Stimulated activated naive CD8-positive, alpha-beta T cell treated with anti-CD3 and anti-CD28 coated beads, Interleukin-15, amount 100 ng/mL, for 72 hours (primary cell): ENCODE measurements around the gene NLRP1.
"Not testable (repeated sequence)": the region's sequence is repeated elsewhere in the genome, so short reads cannot be mapped to it uniquely, and the experiment has no call there.

Source experiments
- ATAC-seq: fragments of 150-1000 bp; cut with Tn5 transposase; 2 replicates; pipeline ENCODE4 v1.10.0; 2021; ENCODE audit warnings: mild to moderate bottlenecking, moderate library complexity
- DNase-seq, 2 donors: peaks; one replicate each; pipeline ENCODE4 v3.0.0; 2021 to 2022
- H3K27ac Mint-ChIP-seq, 2 donors: one replicate each; pipeline ENCODE4 v1.8.0; 2022; ENCODE audit warnings: mild to moderate bottlenecking in 2 of 2, mixed read lengths in 2 of 2, moderate library complexity in 2 of 2
- H3K27me3 Mint-ChIP-seq: one replicate; pipeline ENCODE4 v1.8.0; 2022; ENCODE audit warnings: mixed read lengths
- H3K4me1 Mint-ChIP-seq: one replicate; pipeline ENCODE4 v1.8.0; 2022; ENCODE audit warnings: mild to moderate bottlenecking, mixed read lengths
- H3K4me3 Mint-ChIP-seq, 2 donors: one replicate each; pipeline ENCODE4 v1.8.0; 2022; ENCODE audit warnings: mild to moderate bottlenecking in 2 of 2, mixed read lengths in 2 of 2, moderate library complexity in 1 of 2
- H3K9me3 Mint-ChIP-seq, 2 donors: one replicate each; pipeline ENCODE4 v1.8.0; 2022; ENCODE audit warnings: mixed read lengths in 2 of 2

Gene NLRP1

DNA sequence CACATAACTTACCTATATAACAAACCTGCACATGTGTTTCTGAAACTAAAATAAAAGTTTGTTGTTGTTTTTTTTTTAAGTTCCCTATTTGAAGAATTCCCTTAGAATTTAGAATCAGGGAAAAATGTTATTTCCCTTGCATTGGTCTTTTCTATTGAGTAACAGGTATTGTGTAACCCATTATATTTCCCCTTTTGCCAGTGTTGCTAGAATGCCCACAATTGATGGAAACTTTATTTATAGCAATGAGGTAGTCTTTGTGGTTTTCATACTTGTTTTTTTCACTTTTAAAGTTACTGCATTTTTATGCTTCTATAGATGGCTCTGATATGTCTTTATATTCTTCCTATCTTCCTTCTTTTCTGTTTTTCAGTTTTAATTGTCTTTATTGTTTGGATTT, 3.9 kb downstream of the NLRP1 start:
- no peaks in the 10 kb centered on the region for H3K9me3 Mint-ChIP-seq
- DNase-seq (no peak), ATAC-seq (no peak)
- H3K27ac Mint-ChIP-seq: no peak overlapping the region
- no peak overlapping the region for H3K4me3 Mint-ChIP-seq
- H3K4me1 Mint-ChIP-seq: peaks cover 63% of the 10 kb centered on the region
- no peaks in the 10 kb centered on the region for H3K27me3 Mint-ChIP-seq

DNA sequence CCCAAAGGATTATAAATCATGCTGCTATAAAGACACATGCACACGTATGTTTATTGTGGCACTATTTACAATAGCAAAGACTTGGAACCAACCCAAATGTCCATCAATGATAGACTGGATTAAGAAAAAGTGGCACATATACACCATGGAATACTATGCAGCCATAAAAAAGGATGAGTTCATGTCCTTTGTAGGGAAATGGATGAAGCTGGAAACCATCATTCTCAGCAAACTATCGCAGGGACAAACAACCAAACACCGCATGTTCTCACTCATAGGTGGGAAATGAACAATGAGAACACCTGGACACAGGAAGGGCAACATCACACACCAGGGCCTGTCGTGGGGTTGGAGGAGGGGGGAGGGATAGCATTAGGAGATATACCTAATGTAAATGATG, 5.5 kb downstream of the NLRP1 start:
- H3K9me3 Mint-ChIP-seq, H3K27ac Mint-ChIP-seq, H3K4me3 Mint-ChIP-seq, DNase-seq, ATAC-seq, H3K27me3 Mint-ChIP-seq: not testable (repeated sequence)
- peaks cover 53% of the 10 kb centered on the region for H3K4me1 Mint-ChIP-seq

DNA sequence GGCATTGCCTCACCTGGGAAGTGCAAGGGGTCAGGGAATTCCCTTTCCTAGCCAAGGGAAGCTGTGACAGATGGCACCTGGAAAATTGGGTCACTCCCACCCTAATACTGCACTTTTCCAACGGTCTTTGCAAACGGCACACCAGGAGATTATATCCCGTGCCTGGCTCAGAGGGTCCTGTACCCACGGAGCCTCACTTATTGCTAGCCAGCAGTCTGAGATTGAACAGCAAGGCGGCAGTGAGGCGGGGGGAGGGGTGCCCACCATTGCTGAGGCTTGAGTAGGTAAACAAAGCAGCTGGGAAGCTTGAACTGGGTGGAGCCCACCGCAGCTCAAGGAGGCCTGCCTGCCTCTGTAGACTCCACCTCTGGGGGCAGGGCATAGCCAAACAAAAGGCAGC, 11.3 kb downstream of the NLRP1 start:
- H3K9me3 Mint-ChIP-seq, H3K27ac Mint-ChIP-seq, DNase-seq, H3K27me3 Mint-ChIP-seq, H3K4me3 Mint-ChIP-seq, ATAC-seq: not testable (repeated sequence)
- H3K4me1 Mint-ChIP-seq: peaks cover 39% of the 10 kb centered on the region

DNA sequence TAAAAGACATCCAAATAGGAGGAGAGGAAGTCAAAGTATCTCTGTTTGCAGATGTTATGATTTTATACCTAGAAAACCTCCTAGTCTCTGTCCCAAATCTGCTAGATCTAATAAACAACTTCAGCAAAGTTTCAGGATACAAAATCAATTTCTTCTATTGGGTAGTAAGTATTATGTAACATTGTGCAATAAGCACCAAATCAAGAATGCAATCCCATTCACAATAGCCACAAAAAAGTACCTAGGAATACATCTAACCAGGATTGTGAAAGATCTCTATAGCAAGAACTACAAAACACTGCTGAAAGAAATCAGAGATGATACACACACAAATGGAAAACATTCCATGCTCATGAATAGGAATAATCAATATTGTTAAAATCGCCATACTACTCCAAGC, 13.0 kb downstream of the NLRP1 start:
- Mint-ChIP-seq H3K4me1 (peaks cover 30% of the 10 kb centered on the region), H3K27ac (no peak overlapping the region), H3K4me3 (no peak overlapping the region), H3K27me3 (no peaks in the 10 kb centered on the region), H3K9me3 (peaks cover 4% of the 10 kb centered on the region in 2 donors)
- ATAC-seq (no peak), DNase-seq (no peak)

DNA sequence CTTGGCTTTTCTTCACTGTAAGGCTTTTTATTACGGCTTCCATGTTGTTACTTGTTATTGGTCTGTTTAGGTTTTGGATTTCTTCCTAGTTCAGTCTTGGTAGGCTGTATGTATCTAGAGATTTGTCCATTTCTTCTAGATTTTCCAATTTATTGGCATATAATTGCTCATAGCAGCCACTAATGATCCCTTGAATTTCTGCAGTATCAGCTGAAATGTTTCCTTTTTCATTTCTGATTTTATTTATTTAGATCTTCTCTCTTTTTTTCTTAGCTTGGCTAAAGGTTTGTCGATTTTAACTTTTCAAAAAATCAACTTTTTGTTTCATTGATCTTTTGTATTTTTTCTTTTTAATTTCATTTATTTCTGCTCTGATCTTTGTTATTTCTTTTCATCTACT, 18.5 kb downstream of the NLRP1 start:
- no peaks in the 10 kb centered on the region for H3K9me3 Mint-ChIP-seq
- no peaks in the 10 kb centered on the region for H3K27me3 Mint-ChIP-seq
- peaks cover 46% of the 10 kb centered on the region for H3K4me1 Mint-ChIP-seq
- no peak for ATAC-seq
- no peak overlapping the region for H3K4me3 Mint-ChIP-seq
- no peak for DNase-seq
- no peak overlapping the region for H3K27ac Mint-ChIP-seq

DNA sequence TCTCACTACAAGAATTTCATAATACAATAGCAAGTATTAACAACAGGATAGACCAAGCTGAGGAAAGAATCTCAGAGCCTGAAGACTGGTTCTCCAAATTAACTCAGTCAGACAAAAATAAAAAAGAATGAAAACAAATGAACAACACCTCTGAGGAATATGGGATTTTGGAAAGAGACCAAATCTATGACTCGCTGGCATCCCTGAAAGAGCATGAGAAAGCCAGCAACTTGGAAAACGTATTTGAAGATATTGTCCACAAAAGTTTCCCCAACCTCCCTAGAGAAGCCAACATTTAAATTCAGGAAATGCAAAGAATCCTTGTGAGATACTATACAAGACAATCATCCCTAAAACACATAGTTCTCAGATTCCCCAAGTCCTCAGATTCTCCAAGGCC, 20.9 kb downstream of the NLRP1 start:
- Mint-ChIP-seq H3K4me3 (peak overlapping the region in 1 of 2 donors; percentile 37), H3K27me3 (no peaks in the 10 kb centered on the region), H3K9me3 (no peaks in the 10 kb centered on the region), H3K4me1 (peaks cover 37% of the 10 kb centered on the region), H3K27ac (peak overlapping the region in 1 of 2 donors; percentile 22)
- DNase-seq (no peak), ATAC-seq (no peak)

DNA sequence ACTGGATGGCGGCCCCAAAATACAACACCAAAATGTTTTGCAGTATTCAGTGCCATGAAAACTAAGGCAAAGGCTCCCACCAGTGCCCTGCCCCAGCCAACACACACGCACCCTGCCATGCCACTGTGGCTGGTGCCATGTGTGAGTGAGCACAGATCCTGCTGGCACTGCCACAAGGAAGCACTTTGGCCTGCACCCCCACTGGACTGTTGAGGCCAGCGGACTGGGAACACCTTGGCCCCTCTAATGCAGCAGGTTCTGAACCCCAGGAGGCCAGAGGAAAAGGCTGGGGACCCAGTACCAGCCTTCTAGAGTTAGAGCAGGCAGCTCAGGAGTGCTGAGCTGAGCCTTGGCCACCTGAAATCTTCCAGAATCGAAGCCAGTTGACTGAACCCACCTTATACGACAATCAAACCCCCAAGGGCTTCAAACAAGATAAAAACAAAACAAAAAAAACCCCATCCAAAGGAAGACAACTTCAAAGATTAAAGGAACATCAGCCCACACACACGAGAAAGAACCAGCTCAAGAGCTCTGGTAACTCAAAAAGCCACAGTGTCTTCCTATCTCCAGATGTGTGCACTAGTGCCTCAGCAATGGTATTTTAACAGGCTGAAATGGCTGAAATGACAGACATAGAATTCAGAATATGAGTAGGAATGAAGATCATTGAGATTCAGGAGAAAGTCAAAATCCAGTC, 21.5 kb downstream of the NLRP1 start:
- H3K27me3 Mint-ChIP-seq: no peaks in the 10 kb centered on the region
- peak overlapping the region in 1 of 2 donors; percentile 37 for H3K4me3 Mint-ChIP-seq
- H3K27ac Mint-ChIP-seq: peak overlapping the region in 1 of 2 donors; percentile 22
- peak; percentile 66 for ATAC-seq
- peaks cover 38% of the 10 kb centered on the region for H3K4me1 Mint-ChIP-seq
- no peaks in the 10 kb centered on the region for H3K9me3 Mint-ChIP-seq
- no peak for DNase-seq

DNA sequence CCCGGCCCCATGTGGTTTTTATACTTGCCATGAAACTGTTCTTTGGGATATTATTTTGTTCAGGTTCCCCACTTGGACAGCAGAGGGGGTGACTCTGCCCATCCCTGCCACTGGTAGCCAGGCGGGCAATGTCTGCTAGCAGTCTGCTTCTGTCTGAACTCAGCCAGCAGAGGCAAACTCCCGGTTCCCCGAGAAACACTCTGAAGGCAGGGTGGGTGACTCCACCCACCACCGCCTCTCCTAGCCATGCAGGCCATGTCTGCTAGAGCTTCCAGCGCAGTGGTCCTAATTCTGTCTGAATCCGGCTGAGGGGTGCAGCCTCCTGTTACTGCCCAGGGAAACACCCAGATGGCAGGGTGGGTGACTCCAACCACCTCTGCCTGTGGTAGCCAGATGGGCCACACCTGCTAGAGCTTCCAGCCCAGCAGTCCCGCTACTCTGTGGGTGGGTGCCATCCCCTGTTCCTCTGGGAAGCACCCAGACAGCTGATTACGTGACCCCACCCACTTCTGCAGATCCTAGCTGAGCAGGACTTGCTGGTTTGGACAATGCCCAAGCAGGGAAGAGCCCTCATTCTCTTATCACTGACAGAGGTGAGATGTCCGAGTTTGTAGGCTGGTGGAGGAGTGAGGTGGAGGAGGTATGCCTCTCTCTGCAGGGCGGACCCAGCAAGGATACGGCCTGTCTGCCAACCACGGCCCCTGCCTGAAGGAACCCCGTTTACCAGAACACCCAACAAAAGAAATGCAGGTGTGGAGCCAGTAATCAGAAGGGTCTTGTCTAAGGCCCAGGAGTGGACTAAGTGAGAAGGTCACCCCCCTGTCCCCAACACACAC, 22.4 kb downstream of the NLRP1 start:
- peaks cover 38% of the 10 kb centered on the region for H3K4me1 Mint-ChIP-seq

DNA sequence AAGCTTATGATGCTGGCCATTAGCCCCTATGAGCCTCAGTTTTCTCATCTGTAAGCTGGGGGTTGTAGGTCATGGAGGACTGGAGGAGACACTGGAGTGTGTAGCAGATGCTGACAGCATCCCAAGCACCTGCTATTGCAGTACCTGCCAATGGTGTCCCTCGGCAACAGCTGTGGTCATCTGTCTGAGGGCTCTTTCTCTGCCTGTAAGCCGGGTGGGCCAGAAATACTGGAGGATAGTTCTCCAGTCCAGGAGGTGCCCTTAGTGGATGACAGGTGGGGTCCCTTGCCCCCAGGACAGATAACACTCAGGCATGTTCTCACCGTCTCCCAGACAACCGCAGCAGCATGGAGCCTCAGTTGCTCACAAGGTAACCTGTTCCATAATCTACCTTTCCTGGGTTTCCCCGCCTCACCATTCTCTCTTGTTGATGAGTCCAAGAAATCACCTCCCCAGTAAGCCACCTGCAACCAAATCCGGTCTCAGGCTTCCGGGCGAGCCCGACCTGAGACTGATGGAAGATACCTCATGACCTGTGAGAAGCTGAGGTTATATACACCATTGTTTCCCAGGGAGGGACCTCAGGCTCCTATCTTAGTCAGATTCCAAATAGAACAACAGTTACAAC, 23.8 kb downstream of the NLRP1 start:
- H3K4me1 Mint-ChIP-seq: peaks cover 39% of the 10 kb centered on the region
- no peak for ATAC-seq

More for the DNA sequence above, 22.4 kb downstream of the NLRP1 start:
- ATAC-seq: peak; percentile 12
- no peak for DNase-seq
- Mint-ChIP-seq H3K4me3 (no peak overlapping the region), H3K27ac (no peak overlapping the region), H3K9me3 (no peaks in the 10 kb centered on the region), H3K27me3 (no peaks in the 10 kb centered on the region)

DNA sequence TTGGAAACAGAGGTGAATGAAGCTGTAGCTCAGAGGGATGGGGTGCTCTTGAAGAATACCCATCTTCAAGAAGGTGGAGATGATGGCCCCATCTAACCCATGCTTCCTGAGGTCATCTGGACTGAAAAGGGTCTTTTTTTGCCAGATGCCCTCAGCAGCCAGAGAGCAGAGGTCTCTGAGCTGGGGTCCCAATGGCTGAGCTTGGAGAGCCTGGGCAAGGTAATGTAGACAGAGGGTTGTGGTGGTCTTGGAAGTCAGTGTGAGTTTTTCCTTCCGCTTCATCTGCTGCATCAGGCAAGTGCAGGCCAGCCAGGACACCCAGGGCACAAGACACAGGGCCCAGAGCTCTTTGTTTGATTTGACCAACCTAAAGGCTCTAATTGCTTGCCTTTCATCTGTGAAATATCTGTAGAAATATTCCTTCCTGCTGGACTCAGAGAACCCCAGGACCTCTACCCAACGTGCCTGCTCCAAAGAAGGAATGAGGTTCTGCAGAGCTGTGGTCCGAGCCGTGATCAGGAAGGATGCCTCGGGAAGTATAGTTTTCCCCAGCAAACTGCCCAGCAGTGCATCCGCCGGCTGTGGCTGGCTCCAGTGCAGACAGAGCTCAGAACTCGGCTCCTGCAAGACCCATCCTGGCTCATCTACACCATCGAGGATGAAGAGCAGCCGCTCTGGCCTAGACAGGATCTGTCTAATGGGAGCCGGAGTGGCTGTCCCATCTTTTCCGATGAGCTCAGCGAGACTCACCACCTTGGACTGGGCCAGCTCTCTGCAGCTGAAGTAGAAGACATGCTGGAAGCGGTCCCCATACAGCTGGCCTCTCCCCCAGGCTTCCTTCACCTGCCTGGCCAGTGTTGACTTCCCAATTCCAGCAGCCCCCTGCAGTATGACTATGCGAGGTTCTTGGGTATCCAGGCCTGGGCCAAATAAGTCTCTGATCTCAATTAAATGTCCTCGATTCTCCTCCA, 25.2 kb downstream of the NLRP1 start:
- Mint-ChIP-seq H3K27me3 (no peaks in the 10 kb centered on the region), H3K9me3 (no peaks in the 10 kb centered on the region), H3K4me3 (no peak overlapping the region), H3K27ac (peak overlapping the region; percentile 13 to 42), H3K4me1 (peaks cover 46% of the 10 kb centered on the region)
- DNase-seq (no peak), ATAC-seq (no peak)

More for the DNA sequence above, 23.8 kb downstream of the NLRP1 start:
- Mint-ChIP-seq H3K27ac (peak overlapping the region; percentile 21 to 64), H3K27me3 (no peaks in the 10 kb centered on the region), H3K4me3 (no peak overlapping the region), H3K9me3 (no peaks in the 10 kb centered on the region)
- no peak for DNase-seq

DNA sequence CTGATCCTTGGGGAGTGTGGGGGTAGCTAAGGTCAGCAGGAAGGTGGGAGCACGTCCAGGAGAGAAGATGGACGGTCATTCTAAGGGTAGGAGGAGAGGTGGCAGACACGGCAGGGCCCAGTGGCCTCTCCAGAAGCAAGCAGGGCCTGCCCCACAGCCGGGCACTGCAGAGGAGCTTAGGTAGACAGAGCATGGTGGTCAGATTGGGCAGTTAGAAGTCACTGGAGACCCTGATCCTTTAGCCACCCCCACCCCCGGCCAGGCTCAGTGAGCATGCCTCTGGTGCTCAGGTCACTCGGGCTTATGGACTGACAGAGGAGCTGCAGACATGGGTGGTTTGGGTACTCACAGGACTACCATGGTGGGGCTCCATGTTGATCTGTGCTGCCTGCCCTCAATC, 26.3 kb downstream of the NLRP1 start:
- DNase-seq (no peak), ATAC-seq (no peak)
- Mint-ChIP-seq H3K27ac (peak overlapping the region in 1 of 2 donors; percentile 61), H3K27me3 (no peaks in the 10 kb centered on the region), H3K4me1 (peaks cover 41% of the 10 kb centered on the region), H3K9me3 (no peaks in the 10 kb centered on the region), H3K4me3 (no peak overlapping the region)

DNA sequence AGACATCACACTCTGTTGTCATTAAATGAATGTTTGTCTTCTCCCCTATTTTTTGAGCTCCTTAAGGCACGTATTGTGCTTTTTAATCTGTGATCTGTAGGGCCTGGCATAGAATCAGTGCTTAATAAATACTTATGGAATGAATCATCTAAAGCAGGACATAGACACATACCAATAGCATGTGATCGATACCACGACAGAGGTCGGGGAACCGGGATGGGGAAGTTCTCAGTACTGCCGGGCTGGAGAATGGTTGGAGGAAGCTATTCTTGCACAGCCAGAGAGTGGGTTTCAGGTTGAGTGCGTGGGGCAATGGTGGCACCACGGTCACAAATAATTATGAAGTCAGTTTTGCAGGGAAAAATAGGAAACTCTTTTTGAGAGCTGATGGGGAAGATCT, 26.8 kb downstream of the NLRP1 start:
- Mint-ChIP-seq H3K27ac (peak overlapping the region in 1 of 2 donors; percentile 61), H3K4me1 (peaks cover 40% of the 10 kb centered on the region), H3K9me3 (no peaks in the 10 kb centered on the region), H3K4me3 (no peak overlapping the region), H3K27me3 (no peaks in the 10 kb centered on the region)
- no peak for DNase-seq
- no peak for ATAC-seq

DNA sequence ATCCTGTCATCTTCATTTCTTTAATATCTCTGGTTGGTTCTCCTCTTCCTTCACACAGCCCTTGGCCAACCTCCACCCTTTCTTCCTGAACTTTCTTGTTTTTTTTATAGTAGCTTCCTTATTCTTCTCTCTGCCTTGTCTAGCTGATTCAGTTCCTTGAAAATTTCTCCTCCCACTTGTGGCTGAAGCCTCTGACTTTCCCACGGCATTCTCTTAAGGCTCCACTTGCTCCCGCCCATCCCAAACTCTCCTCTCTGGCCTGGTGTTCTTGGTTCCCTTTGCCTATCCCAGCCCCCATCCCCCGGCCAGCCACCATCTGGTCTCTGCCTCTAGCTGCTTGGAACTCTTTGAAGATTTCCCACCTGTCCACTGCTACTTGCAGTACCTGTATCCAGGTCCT, 29.1 kb downstream of the NLRP1 start:
- DNase-seq: no peak
- Mint-ChIP-seq H3K4me1 (peaks cover 46% of the 10 kb centered on the region), H3K9me3 (no peaks in the 10 kb centered on the region), H3K27ac (no peak overlapping the region), H3K4me3 (no peak overlapping the region), H3K27me3 (no peaks in the 10 kb centered on the region)
- ATAC-seq: no peak

DNA sequence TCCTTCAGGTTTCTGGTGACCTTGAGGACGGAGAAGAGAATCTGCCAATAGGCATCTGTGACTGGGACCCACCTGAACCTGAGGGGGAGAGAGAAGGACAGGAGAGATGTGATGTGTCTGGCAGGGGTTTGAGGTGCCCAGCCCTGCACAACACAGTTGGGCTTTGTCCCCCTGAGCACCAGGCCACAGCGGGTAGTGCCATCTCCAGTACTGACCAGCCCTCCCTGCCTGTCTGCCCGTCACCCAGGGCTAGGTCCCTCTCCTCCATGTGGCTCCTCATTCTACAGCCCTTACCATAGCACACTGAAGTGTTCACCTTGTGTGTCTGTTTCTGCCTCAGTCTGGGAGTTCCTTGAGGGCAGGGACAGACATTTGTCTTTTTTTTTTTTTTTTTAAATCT, 30.8 kb downstream of the NLRP1 start:
- H3K4me3 Mint-ChIP-seq: no peak overlapping the region
- no peaks in the 10 kb centered on the region for H3K27me3 Mint-ChIP-seq
- H3K27ac Mint-ChIP-seq: no peak overlapping the region
- peaks cover 0 to 5% of the 10 kb centered on the region in 2 donors for H3K9me3 Mint-ChIP-seq
- no peak for DNase-seq
- peaks cover 32% of the 10 kb centered on the region for H3K4me1 Mint-ChIP-seq
- ATAC-seq: no peak

DNA sequence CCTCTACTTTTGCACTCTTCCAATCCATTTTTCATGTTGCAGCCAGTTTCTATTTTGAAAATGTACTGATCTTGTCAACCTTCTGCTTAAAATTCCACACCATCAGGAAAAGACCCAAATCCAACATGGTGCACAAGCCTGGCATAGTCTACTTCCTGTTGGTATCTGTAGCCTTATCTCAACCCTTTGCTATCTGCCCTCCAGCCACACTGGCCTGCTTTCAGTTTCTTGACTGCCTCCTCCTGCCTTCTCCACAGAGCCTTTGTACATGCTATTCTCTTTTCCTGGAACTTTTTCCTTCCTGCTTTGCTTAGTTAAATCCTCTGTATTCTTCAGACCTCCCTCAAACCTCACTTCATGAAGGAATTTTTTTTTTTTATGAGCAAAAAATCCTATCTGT, 31.5 kb downstream of the NLRP1 start:
- peaks cover 31% of the 10 kb centered on the region for H3K4me1 Mint-ChIP-seq
- no peak overlapping the region for H3K4me3 Mint-ChIP-seq
- no peak for ATAC-seq
- H3K27me3 Mint-ChIP-seq: no peaks in the 10 kb centered on the region
- no peak overlapping the region for H3K27ac Mint-ChIP-seq
- no peak for DNase-seq
- H3K9me3 Mint-ChIP-seq: peaks cover 0 to 11% of the 10 kb centered on the region in 2 donors
